ENCODE results near the gene ASB18.
A peak's percentile ranks its signal among the peaks of the same experiment; 100 is the strongest.

ASB18 gene

DNA sequence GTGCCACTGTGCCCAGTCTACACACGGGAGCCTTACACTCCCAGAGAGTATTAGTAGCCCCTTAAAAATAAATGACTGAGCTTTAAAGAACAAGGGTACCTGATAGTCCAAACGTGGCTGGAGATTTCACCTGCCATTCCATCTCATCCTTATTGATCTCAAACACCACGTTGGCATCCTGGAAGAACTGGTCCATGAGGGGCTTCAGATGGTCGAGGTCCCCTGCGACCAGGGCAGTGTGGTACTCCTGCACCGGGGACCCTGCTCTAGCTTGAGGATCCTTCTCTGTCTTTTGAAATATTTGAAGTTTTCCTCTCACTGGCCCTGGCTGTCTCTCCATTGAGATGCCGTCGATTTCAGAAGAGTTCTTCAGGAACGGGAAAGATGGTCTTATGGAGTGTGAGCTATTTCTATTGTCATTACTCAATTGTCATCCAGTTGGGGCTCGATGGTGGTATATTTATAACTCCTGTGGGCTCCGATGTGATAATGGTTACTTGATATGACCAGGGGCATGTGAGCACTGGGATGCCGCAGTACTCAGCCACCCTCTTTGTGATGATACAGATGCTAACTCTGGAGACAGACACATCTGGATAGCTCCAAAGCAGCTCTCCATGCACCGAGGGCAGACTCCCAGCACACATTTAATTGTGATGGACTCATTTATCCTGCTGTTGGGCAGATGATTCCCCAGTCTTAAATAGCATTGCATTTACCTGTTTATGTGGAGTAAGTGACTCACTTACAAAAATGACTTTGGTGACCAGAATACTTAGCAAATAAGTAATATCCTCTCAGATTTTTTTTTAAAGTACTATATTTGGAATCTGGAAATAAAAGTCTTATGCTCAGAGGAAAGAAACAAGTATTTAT, 22.8 kb downstream of the ASB18 start:
- DNase-seq (ENCODE audit: low read depth): no peak

DNA sequence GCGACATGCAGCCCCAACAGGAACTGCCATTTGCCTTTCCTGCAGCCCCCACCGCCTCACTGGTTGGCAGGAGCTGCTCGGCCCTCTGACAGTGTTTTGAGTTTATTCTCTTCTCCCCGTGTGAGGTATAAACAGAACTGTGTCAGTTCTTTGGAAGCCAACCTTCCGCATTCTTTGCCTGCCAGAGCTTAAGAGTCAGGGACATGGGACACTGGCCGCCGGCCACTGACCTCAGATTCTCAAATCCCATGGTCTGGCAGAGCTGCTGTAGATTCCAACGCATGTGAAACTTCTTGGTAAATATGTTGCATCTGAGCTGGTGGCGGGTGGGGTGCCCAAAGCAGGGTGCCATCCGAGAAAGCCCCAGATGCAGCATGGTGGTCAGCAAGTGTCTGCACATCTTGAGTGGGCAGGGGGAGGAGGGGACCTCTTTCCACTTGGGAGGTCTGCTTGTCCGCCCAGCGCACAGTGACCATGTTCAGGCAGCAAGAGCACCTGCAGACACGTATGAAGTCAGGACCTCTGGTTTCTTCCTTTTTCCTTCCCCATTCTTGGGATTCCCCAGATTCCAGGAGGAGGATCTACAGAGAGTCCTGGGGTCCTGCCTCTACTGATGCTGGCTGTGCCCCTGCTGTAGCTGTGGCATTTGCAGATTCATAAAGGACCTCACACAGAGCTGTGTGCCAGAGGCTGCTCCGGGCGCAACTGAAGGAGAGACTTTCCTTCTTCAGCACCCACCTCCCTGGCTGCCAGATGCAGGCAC, 23.8 kb downstream of the ASB18 start:
- DNase-seq (ENCODE audit: low read depth): peak; percentile 77

DNA sequence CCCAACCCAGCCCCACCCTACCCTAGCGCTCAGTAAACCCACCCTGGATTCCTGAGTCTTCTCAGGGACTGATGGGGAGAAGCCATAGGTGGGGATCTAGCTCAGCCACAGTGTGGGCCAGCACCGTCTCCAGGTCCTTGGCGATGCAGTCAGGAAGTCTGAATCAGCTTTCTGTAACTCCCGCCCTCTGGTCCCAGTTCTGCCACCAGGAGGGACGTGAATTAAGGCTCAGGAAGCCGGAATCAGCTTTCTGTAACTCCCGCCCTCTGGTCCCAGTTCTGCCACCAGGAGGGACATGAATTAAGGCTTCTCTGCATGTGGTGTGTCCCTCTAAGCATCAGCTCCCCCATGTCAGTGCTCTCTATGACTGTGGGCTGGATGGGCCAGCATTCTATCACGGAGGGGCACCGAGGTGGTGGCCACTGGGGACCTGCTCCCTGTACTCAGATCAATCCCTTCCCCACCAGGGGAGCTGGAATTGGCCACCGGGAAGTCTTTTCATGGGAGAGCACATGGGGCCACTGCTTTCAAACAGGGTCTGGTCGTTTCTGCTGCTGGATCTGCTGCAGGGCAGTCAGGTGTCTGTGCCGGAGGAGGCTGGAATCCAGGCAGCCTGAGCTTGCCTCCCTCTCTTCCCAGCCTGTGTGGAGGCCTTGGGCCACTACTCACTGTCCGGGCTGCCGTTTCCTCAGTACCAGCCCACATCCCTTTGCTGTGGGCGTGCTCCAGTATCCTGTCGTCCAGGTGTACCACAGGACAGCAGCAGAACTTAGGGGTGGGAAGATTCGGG, 24.7 kb downstream of the ASB18 start:
- no peak for DNase-seq (ENCODE audit: low read depth)

DNA sequence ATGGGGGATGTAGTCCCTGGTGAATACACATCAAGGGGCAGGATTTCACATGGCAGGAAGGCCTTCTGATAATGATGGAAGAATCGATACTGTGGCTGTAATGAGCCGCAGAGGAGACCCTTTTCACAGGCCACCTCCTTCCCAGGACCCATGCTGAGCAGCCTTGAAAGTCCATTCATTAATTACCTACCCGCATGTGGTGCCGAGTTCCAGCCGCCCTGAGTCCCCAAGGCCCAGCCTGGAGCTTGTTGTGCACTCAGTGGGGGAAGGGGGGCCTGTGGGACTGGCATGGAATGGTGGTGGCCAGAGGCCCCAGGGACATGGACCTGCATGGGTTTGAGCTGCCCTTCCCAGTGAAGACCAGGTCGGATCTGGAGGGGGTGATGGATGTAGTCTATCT, 25.5 kb downstream of the ASB18 start:
- DNase-seq (ENCODE audit: low read depth): no peak

DNA sequence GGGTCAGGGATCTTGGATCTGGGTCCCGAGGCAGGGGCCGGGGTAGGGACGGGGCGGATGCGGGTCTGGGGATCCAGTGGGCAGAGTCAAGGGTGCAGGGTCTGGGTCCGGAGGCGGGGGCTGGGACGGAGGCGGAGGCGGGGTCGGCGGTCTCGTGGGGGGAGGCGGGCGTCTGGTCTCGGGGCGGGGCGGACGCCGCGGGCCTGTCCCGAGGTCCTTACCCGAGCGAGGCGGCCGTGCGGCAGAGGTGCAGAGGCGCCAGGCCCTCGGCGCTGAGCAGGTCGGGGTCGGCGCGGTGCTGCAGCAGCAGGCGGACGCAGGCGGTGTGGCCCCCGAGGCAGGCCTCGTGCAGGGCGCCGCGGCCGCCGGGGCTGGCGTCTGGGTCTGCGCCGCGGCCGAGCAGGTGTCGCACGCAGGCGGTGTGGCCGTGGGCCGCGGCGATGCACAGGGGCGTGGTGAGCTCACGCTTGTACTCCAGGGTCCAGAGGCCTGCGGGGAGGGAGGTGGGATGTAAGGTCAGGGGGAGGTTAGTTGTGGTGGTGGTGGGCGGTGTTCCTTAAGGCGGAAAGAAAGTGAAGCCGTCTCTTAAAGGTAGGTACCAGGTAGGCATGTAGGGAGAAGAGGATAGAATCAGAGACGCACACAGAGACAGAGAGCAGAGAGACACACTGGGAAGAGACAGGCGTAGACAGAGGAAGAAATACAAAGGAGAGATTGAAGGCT, 26.6 kb downstream of the ASB18 start:
- no peak for DNase-seq (ENCODE audit: low read depth)

DNA sequence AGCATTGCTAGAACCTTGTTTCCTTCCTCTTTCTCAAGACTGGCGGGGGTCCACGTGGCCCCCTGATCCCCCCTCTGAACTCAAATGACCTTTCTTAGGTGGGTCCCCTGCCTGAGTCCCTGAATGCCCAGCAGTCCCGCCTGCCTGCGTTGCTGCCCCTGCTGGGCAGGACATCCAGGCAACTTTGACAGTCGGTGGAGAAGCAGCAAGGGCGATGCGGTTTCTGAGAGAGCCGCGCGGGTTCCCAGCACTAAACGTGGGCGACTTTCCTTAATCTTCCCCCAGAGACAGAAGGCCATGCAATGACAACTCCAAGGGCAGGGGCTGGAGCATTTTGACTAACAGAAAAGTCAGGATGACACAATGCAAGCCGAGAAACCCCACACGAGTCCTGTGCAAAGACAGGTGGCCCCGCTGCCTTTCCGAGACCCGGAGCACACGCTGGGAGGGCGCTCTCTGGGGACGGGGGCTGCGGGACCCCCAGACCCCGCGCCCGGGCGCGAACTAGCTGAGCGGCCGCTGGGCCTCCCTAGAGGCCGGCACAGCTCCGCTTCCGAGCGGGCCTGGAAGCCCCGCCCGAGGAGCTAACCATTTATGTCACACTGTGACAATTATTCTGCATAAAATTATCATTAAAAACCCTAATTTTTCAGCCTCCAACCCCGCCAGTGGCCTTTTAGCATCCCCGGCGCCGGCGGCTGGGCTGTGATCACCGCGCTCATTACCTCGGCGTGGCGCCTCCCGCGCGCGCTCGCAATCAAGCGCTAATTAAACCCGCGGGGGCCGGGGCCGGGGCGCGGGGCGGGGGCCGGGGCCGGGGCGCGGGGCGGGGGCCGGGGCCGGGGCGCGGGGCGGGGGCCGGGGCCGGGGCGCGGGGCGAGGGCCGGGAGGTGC, 27.4 kb downstream of the ASB18 start:
- no peak for DNase-seq (ENCODE audit: low read depth)

DNA sequence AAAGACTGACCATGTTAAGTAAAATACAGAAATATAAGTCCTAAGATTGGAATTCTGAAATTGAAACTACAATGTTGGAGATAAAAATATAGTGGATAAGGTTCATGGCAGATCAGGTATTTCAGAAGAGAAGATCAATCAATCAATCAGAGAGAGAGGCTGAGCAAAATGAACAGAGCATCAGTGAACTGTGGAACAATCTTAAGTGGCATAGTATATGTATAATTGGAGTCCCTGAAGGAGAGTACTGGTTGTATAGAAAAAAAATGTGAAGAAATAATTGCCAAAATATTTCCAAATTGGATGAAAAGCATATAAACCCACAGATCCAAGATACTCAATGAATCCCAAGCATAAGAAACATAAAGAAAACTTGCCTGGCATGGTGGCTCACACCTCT, 35.0 kb downstream of the ASB18 start:
- DNase-seq (ENCODE audit: low read depth): no peak

DNA sequence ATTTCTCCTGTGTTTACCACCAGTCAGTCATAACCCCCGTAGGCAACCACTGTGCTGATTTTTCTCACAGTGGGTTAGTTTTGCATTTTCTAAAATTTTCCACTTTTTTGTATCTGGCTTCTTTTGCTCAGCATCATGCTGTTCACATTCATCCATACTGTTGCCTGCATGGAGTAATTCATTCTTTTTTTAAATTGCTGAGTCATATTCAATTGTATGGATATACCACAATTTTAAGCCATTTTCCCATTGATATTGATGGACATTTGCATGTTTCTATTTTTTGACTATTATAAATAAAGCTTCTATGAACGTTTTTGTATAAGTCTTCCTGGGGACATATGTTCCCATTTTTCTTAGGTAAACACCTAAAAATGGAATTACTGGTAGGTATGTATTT, 40.5 kb downstream of the ASB18 start:
- no peak for DNase-seq (ENCODE audit: low read depth)

DNA sequence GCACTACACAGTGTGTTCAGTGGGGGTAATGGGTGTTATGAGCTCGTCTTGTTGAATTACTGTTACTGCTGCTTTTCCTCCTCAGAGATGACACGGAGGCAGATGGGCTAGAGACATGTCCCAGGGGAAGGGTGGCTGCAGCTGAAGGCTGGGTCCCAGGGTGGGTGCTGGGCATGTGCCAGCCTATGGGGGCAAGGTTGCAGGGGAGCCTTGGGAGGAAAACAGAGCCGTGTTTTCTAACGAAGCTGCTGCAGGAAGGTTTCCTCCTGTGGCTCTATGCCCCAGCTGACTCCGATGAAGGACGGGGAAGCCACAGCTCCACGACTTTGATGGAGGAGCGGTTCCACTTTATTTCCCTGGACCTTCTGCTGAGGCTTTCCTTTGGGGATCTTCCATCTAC, 42.4 kb downstream of the ASB18 start:
- DNase-seq (ENCODE audit: low read depth): no peak

DNA sequence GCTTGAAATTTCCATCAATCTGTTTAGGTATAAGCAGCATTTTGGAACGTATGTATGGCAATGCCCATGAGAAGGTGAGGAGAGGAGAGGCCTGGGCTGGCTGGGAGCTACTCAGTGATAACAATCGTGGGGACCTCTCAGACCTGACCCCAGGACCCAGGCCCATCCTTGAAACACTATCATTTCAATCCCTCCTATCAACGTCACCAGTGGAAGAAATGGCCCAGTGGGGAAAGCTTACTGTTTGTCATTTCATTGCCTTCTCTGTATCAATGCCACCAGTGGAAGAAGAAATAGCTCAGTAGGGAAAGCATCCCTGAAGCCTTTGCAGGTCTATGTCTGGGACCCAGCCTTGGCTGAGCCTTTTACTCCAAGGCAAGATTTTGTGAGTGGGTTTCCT, 44.8 kb downstream of the ASB18 start:
- no peak for DNase-seq (ENCODE audit: low read depth)

DNA sequence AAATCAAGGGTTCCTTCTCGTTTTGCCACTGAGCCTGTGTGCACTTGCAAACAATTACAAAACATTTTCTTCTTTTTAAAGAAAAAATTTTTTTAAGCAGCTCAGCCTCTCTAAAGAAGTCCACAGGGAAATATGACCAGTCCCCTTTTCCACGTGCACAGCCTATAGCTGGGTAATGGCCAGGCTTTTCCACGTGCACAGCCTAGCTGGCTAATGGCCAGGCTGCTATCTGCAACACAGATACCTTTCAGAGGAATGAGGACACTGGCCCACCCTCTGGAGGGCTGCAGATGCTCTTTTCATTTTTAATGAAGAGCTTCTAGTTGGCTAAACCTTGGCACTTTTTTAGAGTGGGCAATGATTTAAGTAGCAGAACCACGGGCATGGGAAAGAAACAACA, 46.3 kb downstream of the ASB18 start:
- DNase-seq (ENCODE audit: low read depth): no peak

DNA sequence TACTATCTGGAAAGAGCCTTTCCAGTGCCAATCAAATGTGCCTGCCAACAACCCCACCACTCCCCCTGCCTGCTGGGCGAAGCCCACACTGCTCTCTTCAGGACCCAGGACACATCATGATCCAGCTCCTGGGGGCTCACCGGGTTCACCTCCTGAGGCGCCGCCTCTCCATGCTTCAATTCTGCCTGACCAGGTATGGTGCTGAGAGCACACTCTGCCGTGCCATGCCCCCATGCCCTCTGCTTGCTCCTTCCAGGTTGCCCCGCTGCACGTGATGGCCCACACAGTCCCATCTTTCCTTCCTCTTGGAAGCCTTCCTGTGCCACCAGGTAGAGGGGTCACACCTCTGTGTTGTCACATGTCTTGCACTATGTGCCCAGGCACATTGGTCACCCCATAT, 47.5 kb downstream of the ASB18 start:
- DNase-seq (ENCODE audit: low read depth): no peak

DNA sequence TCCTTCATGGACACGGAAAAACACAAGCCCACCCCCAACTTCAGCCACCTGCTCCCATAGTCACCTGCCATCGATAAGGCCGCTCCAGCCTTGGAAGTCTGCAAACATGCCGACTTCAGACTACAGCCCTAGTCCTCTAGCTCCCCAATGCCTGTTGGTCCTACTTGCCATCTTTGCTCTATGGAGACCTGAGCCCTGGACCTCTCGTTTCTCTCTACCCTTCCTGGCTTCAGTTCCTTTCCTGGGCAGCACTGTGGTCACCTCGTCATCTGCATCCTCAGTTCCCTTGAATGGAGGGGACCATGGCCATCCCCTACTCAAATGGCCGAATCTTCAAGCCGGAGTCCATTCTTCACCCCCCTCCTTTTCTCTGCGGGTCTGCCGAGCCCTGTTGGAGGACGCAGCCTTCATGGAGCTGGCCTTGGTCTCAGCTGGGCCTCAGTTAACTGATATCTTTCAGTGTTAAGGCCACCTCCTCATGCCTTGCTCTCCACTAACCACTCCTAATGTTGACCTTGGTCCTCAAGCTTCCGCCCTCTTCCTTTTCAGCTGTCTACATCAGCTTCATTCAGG, 48.4 kb downstream of the ASB18 start:
- no peak for DNase-seq (ENCODE audit: low read depth)

DNA sequence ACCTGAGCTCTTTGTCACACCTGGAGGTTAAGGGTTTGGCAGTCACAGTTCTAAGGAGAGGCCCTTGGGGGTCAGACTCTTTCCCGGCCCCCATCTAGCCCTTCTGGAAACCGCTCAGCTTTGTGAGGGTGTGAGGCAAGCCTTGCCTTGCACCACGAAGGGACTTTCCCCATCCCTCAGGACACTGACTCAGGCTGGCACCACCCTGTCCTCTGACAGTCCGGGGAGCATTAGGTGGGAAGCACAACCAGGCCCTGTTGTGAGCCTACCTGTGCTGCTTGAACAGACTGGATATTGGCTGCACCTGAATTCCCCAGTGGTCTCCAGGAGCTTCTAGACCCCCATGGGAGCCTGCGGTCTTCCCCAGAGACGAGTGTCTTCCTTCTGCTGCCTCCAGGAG, 49.0 kb downstream of the ASB18 start:
- DNase-seq (ENCODE audit: low read depth): no peak

DNA sequence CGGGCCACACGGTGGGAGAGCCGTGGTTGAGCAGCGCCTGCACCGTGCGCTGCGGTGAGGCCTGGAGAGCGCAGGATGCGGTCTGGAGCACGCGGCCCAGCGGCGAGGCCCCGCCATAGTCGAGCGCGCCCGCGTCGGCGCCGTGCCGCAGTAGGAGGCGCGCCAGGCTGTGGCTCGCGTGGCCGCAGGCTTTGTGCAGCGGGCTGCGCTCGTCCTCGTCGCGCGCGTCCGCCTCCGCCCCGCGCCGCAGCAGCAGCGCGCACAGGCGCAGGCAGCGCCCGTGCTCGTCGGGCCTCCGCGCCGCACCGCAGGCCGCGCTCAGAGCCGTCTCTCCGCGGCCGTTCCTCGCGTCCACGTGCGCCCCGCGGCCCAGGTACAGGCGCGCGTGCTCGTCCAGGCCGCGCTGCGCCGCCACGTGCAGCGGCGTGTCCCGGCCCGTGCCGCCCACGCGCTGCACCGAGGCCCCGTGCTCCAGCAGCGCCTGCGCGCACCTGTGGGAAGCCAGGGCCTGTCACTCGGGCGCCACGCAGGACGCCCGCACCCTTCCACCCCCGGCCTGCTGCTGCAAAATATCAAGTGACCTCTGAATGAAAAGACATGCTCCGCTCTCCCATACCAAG, 49.7 kb downstream of the ASB18 start:
- no peak for DNase-seq (ENCODE audit: low read depth)

DNA sequence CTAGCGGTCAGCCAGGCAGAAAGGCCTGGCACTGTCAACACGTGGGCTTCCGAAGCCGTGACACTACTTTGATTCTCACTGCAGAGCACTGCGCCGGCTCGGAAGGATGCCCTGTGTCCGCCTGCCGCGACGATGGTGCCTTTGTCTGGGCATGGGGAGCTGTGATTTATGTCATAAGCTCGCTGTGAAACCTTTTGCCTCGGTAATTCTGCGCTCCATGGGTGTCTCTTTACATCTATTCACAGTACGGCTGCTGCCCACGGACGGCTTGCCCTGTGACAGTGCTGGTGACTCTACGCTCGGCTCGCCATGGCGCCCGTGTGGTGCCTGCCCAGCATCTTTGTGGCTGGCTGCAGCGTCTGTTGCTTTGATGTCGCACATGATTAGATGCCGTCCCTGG, 52.9 kb downstream of the ASB18 start:
- no peak for DNase-seq (ENCODE audit: low read depth)

DNA sequence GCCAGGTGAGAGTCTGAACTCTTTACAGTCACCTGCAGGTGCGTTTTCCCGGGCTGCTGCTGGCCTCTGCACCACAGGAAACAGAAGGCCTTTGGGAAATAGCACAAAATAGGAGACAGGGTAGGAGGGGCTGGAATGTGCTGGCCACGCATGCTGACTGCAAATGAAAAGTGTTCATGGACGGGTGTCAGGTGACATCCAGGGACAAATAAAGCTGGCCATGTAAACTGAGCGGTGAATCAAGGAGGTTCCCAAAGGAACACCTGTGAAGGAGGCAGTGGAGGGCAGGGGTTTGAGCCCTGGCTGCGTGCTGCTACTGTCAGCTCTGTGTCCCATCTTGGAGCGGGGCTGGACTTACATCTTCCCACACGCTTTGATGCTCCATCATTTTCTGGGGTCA, 53.7 kb downstream of the ASB18 start:
- no peak for DNase-seq (ENCODE audit: low read depth)

DNA sequence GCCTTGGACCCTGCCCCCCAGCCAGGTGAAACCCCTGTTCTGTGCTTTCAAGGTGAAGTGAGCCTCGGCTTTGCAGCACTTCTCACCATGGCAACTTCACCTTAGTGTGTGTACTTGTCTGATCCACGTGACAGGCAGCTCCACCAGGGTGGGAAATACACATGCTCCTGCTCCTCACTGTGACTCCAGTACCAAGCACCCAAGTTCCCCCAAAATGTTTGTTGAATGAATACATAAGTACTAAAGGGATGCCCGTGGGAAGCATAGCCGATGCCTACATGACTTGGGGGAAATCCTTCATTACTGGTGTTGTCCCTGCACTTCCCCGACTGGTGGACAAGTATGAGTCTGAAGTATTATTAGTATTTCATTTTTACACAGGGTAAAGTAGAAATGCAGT, 54.2 kb downstream of the ASB18 start:
- no peak for DNase-seq (ENCODE audit: low read depth)

DNA sequence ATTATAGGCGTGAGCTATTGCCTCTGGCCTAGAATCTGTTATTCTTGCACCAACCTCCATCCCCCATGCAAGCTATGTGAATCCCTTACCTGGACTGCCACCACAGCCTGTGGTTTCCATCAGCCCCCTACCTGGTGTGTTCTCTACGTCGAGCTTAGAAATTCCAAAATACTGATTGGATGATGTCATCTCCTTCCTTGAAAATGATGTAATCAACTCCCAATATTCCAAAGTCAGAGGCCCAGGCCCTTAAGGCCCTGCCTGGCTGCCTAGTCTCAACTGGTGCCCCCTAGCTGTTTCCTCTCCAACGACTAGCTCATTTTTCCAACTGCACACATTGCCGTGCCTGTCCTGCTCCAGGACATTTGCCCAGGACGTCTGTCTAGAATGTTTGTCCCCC, 54.7 kb downstream of the ASB18 start:
- DNase-seq (ENCODE audit: low read depth): no peak

Data from GM04503 (cell line).